Right ventricle myocardium inferior (tissue), 1 donor: ENCODE results near the gene ARL6IP6. TPM values are rescaled to one million over a fixed set of nuclear protein-coding genes. Genes with fewer than 3 reads are reported as not detected.

ENCODE experiments used
- ATAC-seq: fragments of 200-7000 bp; cut with Tn5 transposase; one replicate; pipeline ENCODE4 v1.9.1; 2020; ENCODE audit warnings: mild to moderate bottlenecking, moderate library complexity
- DNase-seq: peaks from one replicate; pipeline ENCODE4 v3.0.0; 2021; ENCODE audit errors: missing footprints
- intact Hi-C: fragments of 100-400 bp; cut with DNase I; formaldehyde crosslinking; loops from one replicate; pipeline ENCODE4 v1.11.0; 2022
- total RNA-seq: library from RNA; stranded (reverse); fragmentation: NEBNext Ultra II Directional; extraction: Animal tissue kit (Norgen Biotek cat#: 25700); gene quantifications from one replicate; pipeline ENCODE4 v1.2.1, GENCODE V29; 2021
- donor health status: DM: no; HTN: yes; CAD: no; lungs with severe emphysema.

Gene ARL6IP6
- total RNA-seq, 1 donor from 2014 or later, result 5.7 TPM

GRCh38 chr2:152763651-152764050 is 45.2 kb downstream of the ARL6IP6 start:
- DNase-seq, result no peak
- ATAC-seq, result no peak
- intact Hi-C loops, result no loop called here

- intact Hi-C loops, result no loop called here
- DNase-seq (no peak), ATAC-seq (no peak)
Observed at GRCh38 chr2:152766928-152767327, 48.5 kb downstream of the ARL6IP6 start.

GRCh38 chr2:152781175-152781574 is 62.8 kb downstream of the ARL6IP6 start:
- ATAC-seq (no peak), DNase-seq (peak; percentile 50)
- intact Hi-C loops, result no loop called here

GRCh38 chr2:152782171-152782570 is 63.8 kb downstream of the ARL6IP6 start:
- ATAC-seq, result no peak
- intact Hi-C loops, result no loop called here

GRCh38 chr2:152790883-152791282 is 72.5 kb downstream of the ARL6IP6 start:
- no peak for DNase-seq
- intact Hi-C loops, result no loop called here
- ATAC-seq, result no peak

More at GRCh38 chr2:152782171-152782570, 63.8 kb downstream of the ARL6IP6 start:
- no peak for DNase-seq

- ATAC-seq, result no peak
- intact Hi-C loops, result no loop called here
Observed at GRCh38 chr2:152791979-152792378, 73.6 kb downstream of the ARL6IP6 start.

GRCh38 chr2:152792974-152793373 is 74.6 kb downstream of the ARL6IP6 start:
- intact Hi-C loops, result no loop called here
- DNase-seq (no peak), ATAC-seq (no peak)

More at GRCh38 chr2:152791979-152792378, 73.6 kb downstream of the ARL6IP6 start:
- DNase-seq, result no peak

GRCh38 chr2:152796941-152797340 is 78.5 kb downstream of the ARL6IP6 start:
- no peak for DNase-seq
- intact Hi-C loops, result no loop called here
- ATAC-seq, result no peak

- DNase-seq (peak; percentile 66), ATAC-seq (no peak)
- intact Hi-C loops, result no loop called here
Observed at GRCh38 chr2:152804687-152805408, 86.4 kb downstream of the ARL6IP6 start.

- ATAC-seq (no peak), DNase-seq (no peak)
- intact Hi-C loops, result no loop called here
Observed at GRCh38 chr2:152811916-152812315, 93.5 kb downstream of the ARL6IP6 start.

Other genes starting within 250 kb of the ARL6IP6 start
- 36.0 TPM for gene PRPF40A, start 1.2 kb upstream of the ARL6IP6 start, total RNA-seq